ENCODE results near the gene C12orf76. TPM values are rescaled to one million over a fixed set of nuclear protein-coding genes. Genes with fewer than 3 reads are reported as not detected.
A peak's percentile ranks its signal among the peaks of the same experiment; 100 is the strongest.

The C12orf76 gene
- total and polyA plus RNA-seq, 4 donors, result 15.4 to 30.5 (median 23.9) TPM

DNA sequence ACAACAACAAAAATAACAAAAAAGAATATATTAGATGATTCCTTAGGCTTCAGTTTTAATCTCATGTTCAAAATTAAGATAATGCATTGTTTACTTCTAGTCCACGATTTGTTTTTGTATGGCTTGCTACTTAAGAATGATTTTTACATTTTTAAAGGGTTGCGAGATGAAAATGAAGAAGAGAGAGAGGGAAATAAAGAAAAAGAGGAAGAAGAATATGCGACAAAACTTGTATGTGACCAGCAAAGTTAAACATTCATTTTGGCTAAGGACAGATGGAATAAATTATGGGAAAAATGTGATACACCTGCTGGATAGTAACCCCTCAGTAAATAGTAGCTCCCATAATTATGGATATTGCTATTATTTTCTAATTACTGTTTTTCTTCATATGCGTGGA lies 50.9 kb downstream of the C12orf76 start:
- no peak for ATAC-seq (ENCODE audit: insufficient read depth, low FRiP score)
- H3K4me3 ChIP-seq, result no peak overlapping the region
- WGBS, 2 donors, result 58 to 76% methylated on average over 4 of the region's 4 CpGs
- no peaks in the 10 kb centered on the region for H3K27me3 ChIP-seq (ENCODE audit: control insufficient read depth in 3 of 3, insufficient read depth in 3 of 3, low read length in 2 of 3)
- no peak overlapping the region for H3K9ac ChIP-seq (ENCODE audit: insufficient read depth in 1 of 2, low read length in 2 of 2)
- no peak overlapping the region for H3K27ac ChIP-seq (ENCODE audit: low read depth in 1 of 2, low read length in 1 of 2)
- H3K4me1 ChIP-seq (ENCODE audit: control insufficient read depth in 5 of 5, insufficient read depth in 5 of 5, low read length in 5 of 5), result peaks cover 6 to 25% (median 7%) of the 10 kb centered on the region in 5 donors
- H3K36me3 ChIP-seq (ENCODE audit: control insufficient read depth in 4 of 4, insufficient read depth in 4 of 4, low read length in 4 of 4), result peaks cover 0 to 1% (median 0%) of the 10 kb centered on the region in 4 donors
- no peaks in the 10 kb centered on the region for H3K9me3 ChIP-seq (ENCODE audit: control insufficient read depth in 4 of 4, insufficient read depth in 3 of 4, low read length in 3 of 4)
- TF ChIP-seq, protein P1, sequence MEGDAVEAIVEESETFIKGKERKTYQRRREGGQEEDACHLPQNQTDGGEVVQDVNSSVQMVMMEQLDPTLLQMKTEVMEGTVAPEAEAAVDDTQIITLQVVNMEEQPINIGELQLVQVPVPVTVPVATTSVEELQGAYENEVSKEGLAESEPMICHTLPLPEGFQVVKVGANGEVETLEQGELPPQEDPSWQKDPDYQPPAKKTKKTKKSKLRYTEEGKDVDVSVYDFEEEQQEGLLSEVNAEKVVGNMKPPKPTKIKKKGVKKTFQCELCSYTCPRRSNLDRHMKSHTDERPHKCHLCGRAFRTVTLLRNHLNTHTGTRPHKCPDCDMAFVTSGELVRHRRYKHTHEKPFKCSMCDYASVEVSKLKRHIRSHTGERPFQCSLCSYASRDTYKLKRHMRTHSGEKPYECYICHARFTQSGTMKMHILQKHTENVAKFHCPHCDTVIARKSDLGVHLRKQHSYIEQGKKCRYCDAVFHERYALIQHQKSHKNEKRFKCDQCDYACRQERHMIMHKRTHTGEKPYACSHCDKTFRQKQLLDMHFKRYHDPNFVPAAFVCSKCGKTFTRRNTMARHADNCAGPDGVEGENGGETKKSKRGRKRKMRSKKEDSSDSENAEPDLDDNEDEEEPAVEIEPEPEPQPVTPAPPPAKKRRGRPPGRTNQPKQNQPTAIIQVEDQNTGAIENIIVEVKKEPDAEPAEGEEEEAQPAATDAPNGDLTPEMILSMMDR (IDR thresholded peaks at IDR 0.05; ENCODE audit: control extremely low read depth, extremely low read depth), result no peak
- no peak for DNase-seq

DNA sequence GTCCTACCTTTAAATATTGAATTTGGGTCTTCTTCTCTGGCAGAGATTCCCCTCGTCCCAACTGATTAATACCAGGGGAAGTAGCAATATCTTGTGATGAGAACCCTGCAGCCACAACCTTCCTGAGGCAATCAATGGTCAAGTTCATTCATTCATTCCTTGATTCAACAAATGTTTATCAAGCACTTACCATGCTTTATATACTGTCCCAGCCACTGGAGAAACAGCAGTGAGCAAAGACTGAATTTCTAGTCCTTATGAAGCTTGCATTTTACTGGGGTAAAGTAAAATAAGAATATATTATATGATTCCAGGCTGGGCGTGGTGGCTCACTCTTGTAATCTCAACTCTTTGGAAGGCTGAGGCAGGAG lies 51.9 kb downstream of the C12orf76 start:
- H3K9ac ChIP-seq (ENCODE audit: insufficient read depth in 1 of 2, low read length in 2 of 2), result peak overlapping the region in 1 of 2 donors; percentile 34
- 49 to 50% methylated on average over 2 of the region's 2 CpGs for WGBS, 2 donors
- no peak overlapping the region for H3K4me3 ChIP-seq
- TF ChIP-seq, protein P1 (IDR thresholded peaks at IDR 0.05; ENCODE audit: control extremely low read depth, extremely low read depth), result no peak
- no peaks in the 10 kb centered on the region for H3K9me3 ChIP-seq (ENCODE audit: control insufficient read depth in 4 of 4, insufficient read depth in 3 of 4, low read length in 3 of 4)
- no peak for ATAC-seq (ENCODE audit: insufficient read depth, low FRiP score)
- no peak for DNase-seq
- peaks cover 5 to 25% (median 7%) of the 10 kb centered on the region in 5 donors for H3K4me1 ChIP-seq (ENCODE audit: control insufficient read depth in 5 of 5, insufficient read depth in 5 of 5, low read length in 5 of 5)
- H3K27me3 ChIP-seq (ENCODE audit: control insufficient read depth in 3 of 3, insufficient read depth in 3 of 3, low read length in 2 of 3), result no peaks in the 10 kb centered on the region
- H3K27ac ChIP-seq (ENCODE audit: low read depth in 1 of 2, low read length in 1 of 2), result peak overlapping the region; percentile 50 to 93
- H3K36me3 ChIP-seq (ENCODE audit: control insufficient read depth in 4 of 4, insufficient read depth in 4 of 4, low read length in 4 of 4), result peaks cover 0 to 4% (median 2%) of the 10 kb centered on the region in 4 donors

DNA sequence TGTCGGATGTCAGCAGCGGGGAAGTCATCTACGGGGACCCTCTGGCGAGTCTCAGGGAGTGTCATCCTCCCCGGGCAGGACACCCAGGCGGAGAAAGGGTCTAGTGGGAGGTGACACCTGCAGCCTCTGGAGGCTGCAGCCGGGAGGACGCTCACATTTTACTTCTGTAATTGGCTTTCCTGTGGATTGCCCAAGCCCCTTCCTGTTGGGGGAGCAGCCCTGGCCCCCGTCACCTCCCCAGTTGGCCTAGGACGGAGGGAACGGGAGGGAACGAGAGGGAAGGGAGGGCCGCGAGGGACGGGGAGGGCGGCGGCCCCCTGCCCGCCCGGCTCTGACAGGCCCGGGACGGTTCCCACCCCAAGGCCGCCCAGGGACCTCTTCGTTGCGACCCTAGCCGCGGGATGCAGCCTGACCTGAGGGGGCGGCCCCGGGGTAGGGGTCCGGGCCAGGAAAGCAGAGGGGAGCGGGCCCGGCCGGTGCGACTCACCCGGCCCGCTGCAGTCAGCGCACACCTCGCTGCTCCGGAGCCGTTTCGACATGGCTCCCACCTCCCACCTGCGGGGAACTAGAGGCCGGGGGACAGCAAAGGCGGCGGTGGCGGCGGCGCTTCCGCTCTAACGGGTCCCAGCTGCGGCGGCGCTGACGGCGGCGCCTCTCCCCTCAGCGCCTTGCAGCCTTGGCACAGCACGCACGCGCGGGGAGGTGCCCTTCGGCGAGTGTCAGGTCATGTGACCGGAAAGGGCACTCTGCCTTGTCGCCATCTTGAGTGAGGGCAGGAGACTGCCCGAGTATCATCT lies 52.4 kb downstream of the C12orf76 start, which contains the start of gene GIT2:
Gene GIT2, minus strand, starts transcription at position 683 of the 797 bp plus-strand sequence. Its CDS starts 144 bp downstream, at position 539.
- Histone ChIP-seq H3K4me3 (peak within 1 kb of the TSS; percentile 76), H3K4me1 (ENCODE audit: control insufficient read depth in 5 of 5, insufficient read depth in 5 of 5, low read length in 5 of 5) (peaks cover 5 to 25% (median 7%) of the 10 kb centered on the region in 5 donors), H3K9me3 (ENCODE audit: control insufficient read depth in 4 of 4, insufficient read depth in 3 of 4, low read length in 3 of 4) (no peaks in the 10 kb centered on the region), H3K36me3 (ENCODE audit: control insufficient read depth in 4 of 4, insufficient read depth in 4 of 4, low read length in 4 of 4) (peaks cover 0 to 7% (median 2%) of the 10 kb centered on the region in 4 donors), H3K9ac (ENCODE audit: insufficient read depth in 1 of 2, low read length in 2 of 2) (peak within 1 kb of the TSS; percentile 41 to 42), H3K27me3 (ENCODE audit: control insufficient read depth in 3 of 3, insufficient read depth in 3 of 3, low read length in 2 of 3) (no peaks in the 10 kb centered on the region), H3K27ac (ENCODE audit: low read depth in 1 of 2, low read length in 1 of 2) (peak within 1 kb of the TSS; percentile 89 to 93)
- ATAC-seq (ENCODE audit: insufficient read depth, low FRiP score) (peak; percentile 80), DNase-seq (peak; percentile 93 to 96 (median 94))
- WGBS, 2 donors, result 0 to 1% methylated on average over 50 to 65 of the region's 65 CpGs
- TF ChIP-seq, protein P1 (IDR thresholded peaks at IDR 0.05; ENCODE audit: control extremely low read depth, extremely low read depth), result no peak

Measured in lung (tissue), 12 donors.